BE2C (cell line): Measurements from ENCODE around the gene KDM6A.

Experiments used
- DNase-seq: peaks from one replicate; pipeline ENCODE4 v3.0.0-alpha.2; 2020
- H3K27me3 ChIP-seq: fragments of 250-450 bp; sonication (Bioruptor Pico); 2 replicates; pipeline ENCODE4 v1.5.1; 2020; ENCODE audit warnings: mild to moderate bottlenecking
- H3K36me3 ChIP-seq: fragments of 250-450 bp; sonication (Bioruptor Pico); 2 replicates; pipeline ENCODE4 v1.5.1; 2020; ENCODE audit warnings: mild to moderate bottlenecking
- H3K4me1 ChIP-seq: fragments of 250-450 bp; sonication (Bioruptor Pico); 2 replicates; pipeline ENCODE4 v1.5.1; 2020
- H3K4me3 ChIP-seq: 2 replicates; pipeline ENCODE4 v1.5.1; 2011; ENCODE audit warnings: low read depth, low read length
- H3K9me3 ChIP-seq: fragments of 250-450 bp; sonication (Bioruptor Pico); 2 replicates; pipeline ENCODE4 v1.5.1; 2020
- TF ChIP-seq, protein P1 (sequence below): IDR thresholded peaks from 2 replicates; pipeline ENCODE4 v1.5.1; 2012; ENCODE audit warnings: mild to moderate bottlenecking, low read depth, low read length

The KDM6A gene

DNA sequence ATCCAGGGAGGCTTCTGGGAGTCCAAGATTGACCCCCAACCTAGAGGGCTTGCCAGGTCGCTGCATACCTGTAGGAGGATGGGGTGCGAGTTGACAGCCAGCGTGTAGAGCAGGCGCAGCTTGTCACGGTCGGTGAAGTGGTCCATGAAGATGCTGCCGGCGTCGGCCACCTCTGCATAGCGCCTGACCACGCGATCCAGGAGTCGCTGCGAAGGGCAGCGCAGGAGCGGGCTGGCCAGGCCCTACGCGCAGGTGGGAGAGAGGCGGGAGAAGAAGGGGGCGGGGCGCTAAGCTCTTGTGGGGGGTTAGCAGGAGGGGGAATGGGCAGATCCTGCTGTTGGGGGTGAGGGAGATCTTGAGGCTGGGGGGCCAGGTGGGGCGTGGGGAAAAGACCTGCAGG lies 284.7 kb downstream of the KDM6A start:
- H3K27me3 ChIP-seq, result no peaks in the 10 kb centered on the region
- DNase-seq, result no peak
- TF ChIP-seq, protein P1, sequence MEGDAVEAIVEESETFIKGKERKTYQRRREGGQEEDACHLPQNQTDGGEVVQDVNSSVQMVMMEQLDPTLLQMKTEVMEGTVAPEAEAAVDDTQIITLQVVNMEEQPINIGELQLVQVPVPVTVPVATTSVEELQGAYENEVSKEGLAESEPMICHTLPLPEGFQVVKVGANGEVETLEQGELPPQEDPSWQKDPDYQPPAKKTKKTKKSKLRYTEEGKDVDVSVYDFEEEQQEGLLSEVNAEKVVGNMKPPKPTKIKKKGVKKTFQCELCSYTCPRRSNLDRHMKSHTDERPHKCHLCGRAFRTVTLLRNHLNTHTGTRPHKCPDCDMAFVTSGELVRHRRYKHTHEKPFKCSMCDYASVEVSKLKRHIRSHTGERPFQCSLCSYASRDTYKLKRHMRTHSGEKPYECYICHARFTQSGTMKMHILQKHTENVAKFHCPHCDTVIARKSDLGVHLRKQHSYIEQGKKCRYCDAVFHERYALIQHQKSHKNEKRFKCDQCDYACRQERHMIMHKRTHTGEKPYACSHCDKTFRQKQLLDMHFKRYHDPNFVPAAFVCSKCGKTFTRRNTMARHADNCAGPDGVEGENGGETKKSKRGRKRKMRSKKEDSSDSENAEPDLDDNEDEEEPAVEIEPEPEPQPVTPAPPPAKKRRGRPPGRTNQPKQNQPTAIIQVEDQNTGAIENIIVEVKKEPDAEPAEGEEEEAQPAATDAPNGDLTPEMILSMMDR, result no peak
- H3K9me3 ChIP-seq, result no peaks in the 10 kb centered on the region
- H3K4me1 ChIP-seq, result no peaks in the 10 kb centered on the region
- H3K36me3 ChIP-seq, result no peaks in the 10 kb centered on the region
- no peak overlapping the region for H3K4me3 ChIP-seq
